Activated CD4-positive, alpha-beta T cell treated with anti-CD3 and anti-CD28 coated beads for 1 hour (primary cell): ENCODE data around the gene DTWD1.
"Not testable (repeated sequence)": the region's sequence is repeated elsewhere in the genome, so short reads cannot be mapped to it uniquely, and the experiment has no call there.

ENCODE experiments used
- DNase-seq: peaks from one replicate; pipeline ENCODE4 v3.0.0-alpha.2; 2020

Gene DTWD1

GRCh38 chr15:49649987-49650386 lies 29.1 kb downstream of the DTWD1 start:
- no peak for DNase-seq

DNA sequence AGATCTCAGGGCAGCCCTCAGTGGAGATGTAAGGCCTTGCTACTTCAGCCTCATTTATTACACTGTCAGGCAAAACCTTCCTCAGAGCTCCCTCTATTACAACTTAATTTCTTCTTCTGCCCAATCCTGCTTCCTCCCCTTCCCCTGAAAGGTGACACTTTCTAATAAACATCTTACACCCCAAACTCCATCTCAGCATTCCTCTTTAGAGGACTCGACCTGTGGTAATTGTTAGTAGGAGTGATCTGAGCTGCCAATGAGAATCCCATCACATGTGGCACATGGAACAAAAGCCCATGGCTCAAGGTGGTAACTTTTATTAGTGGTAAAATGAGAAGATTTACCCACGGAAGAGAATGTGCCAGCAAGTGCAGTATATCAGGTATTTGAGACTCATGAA lies 29.8 kb downstream of the DTWD1 start:
- no peak for DNase-seq

DNA sequence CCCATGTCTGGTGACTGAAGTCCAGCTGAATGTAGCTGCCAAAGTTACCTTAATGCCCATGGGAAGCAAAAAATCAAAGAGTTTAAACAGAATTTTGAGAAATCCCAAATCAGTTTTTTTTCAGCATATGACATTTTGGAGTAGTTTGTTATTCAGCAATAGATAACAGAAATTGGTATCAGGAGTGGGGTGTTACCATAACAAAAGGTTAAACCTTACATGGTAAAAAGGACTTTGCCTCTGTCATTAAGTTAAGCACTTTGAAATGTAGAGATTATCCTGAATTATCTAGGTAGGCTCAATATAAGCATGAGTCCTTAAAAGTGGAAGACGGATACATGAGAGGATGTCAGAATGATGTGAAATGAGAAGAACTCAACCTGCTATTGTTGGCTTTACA lies 32.1 kb downstream of the DTWD1 start:
- no peak for DNase-seq

DNA sequence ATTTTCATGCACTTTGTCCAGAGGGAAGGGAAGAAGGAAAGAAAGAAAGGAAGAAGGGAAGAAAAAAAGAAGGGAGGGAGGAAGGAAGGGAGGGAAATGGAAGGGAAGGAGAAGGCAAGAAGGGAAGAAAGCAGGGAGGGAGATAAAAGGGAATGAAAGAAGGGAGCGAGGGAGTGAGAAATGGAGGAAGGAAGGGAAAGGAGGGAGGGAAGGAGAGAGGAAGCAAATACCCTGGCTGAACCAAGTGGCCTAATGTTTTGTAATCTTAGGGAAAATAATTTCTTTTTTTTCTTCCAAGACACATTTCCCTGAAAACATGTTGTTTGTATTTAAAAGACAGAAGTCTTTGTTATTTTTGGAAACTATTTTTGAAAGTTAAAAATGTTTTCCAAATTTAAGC lies 35.9 kb downstream of the DTWD1 start:
- DNase-seq: no peak

GRCh38 chr15:49664716-49665115 lies 43.9 kb downstream of the DTWD1 start:
- no peak for DNase-seq

DNA sequence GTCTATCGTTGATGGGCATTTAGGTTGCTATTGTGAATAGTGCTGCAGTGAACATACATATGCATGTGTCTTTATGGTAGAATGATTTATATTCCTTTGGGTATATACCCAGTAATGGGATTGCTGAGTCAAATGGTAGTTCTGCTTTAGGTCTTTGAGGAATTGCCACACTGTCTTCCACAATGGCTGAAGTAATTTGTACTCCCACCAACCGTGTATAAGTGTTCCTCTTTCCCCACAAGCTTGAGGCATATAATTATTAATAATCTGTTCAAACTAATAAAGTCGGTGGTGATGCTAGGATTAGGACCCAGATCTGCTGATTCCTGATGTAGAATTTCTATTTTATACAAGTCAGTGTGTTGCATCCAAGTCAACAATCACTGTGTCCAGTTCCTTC lies 45.6 kb downstream of the DTWD1 start:
- DNase-seq: not testable (repeated sequence)

GRCh38 chr15:49669288-49669687 lies 48.4 kb downstream of the DTWD1 start:
- no peak for DNase-seq

GRCh38 chr15:49673861-49674260 lies 53.0 kb downstream of the DTWD1 start:
- no peak for DNase-seq

DNA sequence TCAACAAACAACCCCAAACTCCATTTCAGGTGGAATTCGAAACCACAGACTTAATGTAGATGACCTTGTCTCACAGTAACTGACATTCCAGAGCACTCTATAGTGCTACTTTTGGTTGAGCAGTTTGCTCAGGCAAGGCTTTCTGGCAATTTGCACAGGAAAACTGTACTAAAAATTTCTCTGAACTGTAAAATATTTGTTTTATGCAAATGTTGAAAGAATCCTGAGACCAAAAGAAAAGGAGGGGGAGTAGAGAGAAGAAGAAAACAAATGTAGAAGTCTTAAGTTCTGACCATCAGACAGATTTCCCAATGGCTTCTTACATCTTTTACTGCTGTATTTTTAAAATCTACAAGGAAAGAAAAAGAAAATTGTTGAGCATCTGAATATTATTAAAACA lies 53.5 kb downstream of the DTWD1 start:
- no peak for DNase-seq

DNA sequence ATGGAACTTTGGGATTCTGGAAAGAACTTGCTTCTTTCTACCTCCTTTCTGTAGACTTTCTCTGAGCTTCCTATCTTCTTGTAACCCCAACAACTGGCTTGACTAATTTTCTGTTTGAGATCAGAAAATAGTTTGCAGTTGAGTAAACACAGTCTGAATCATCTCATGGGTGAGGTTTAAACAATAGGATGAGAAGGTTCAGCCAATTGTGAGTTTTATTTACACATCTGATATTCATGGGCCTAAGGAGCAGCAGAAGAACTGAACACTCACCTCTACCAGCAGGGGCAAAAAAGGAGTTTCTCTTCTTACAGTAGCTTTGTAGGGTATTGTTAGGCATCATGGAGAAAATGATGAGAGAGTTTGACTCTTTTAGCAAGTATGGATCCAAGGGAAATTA lies 54.2 kb downstream of the DTWD1 start:
- no peak for DNase-seq

- no peak for DNase-seq
Measured at GRCh38 chr15:49678655-49679054, 57.8 kb downstream of the DTWD1 start.

DNA sequence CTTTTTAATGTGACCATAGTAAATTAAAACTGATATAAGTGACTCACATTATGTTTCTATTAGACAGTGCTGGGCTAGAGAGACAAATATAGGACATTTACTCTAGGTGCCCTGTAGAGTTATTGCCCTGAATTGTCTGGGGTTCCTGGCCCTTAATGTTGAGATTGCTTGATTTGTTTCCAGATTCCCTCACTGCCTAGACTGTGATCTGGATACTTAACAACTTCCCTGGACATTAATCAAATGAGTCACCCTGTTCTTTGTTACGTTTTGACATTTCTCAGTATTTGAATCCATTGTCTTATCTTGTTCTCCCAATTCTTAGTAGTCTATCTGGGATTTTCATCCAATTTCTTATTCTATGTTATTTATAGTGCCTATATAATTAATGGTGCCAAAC lies 65.8 kb downstream of the DTWD1 start:
- DNase-seq: no peak

DNA sequence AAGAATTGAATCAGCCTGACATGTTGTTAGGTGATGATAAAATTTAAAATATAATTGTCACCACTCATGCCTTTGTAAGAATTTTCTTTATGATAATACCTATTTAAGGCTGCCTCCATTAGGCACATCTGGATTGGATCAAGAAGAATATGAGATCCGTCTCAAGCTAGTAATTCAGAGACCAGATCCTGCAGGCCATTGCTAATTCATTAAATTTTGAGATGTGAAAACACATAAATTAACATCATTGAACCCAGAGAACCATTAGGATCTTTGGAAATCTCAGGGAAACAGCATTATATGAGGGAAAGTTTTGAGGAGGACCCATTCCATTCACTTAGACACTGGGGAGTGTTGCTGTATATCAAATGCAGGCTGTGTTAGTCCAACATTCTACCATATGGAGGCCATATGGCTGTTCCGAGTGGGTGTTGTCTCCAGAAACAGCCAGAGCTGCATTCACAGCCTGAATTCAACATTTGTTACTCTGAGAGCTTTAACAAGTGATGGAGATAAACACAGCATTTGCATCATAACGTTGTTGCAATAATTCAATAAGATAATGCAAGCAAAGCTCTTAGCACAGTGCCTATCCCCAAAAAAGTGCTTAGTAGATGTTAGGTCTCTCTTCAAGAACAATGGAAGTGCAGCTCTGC lies 67.4 kb downstream of the DTWD1 start:
- no peak for DNase-seq

- no peak for DNase-seq
Measured at GRCh38 chr15:49692514-49693090, 71.8 kb downstream of the DTWD1 start.

DNA sequence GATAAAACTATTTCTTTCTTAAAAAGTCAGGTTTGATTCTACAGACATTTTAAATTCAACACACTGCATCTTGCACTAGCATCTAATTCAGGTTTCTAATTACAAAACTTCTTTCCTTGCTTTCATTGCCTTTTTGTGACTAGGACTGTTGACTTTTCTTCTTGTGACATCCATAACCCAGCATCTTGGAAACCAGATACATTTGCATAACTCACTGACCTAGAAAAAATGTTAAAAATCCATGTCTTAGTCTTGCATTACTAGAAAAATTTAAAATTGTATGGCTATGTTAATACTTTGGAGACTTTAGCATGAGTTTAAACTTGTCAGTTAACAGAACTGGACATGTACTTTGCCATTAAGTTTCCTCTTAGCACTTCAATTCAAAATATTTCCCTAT lies 72.7 kb downstream of the DTWD1 start:
- DNase-seq: no peak

GRCh38 chr15:49696433-49696832 lies 75.6 kb downstream of the DTWD1 start:
- DNase-seq: no peak

DNA sequence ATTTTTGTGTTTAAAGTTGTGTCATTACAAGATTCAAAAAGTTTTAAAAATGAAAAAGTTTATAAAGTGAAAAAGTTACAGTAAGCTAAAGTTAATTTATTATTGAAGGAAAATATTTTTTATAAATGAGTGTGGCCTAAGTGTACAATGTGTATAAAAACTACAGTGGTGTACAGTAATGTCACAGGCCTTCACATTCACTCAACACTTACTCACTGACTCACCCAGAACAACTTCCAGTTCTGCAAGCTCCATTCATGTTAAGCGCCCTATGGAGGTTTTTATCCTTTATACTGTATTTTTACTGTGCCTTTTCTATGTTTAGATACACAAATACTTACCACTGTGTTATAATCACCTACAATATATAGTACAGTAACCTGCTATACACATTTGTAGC lies 76.3 kb downstream of the DTWD1 start:
- no peak for DNase-seq

- DNase-seq: not testable (repeated sequence)
Measured at GRCh38 chr15:49702982-49703381, 82.1 kb downstream of the DTWD1 start.
